ENCODE results near the gene PRTG. TPM values are rescaled to one million over a fixed set of nuclear protein-coding genes. Genes with fewer than 3 reads are reported as not detected.
"Not testable (repeated sequence)": the region's sequence is repeated elsewhere in the genome, so short reads cannot be mapped to it uniquely, and the experiment has no call there.

PRTG gene
- polyA plus RNA-seq, 3 donors: 12.3 to 13.5 (median 12.7) TPM

- no peak for DNase-seq (ENCODE audit: low read depth in 3 of 3, low spot score in 2 of 3)
These were observed 39.1 kb downstream of the PRTG start for GRCh38 chr15:55703873-55704301.

DNA sequence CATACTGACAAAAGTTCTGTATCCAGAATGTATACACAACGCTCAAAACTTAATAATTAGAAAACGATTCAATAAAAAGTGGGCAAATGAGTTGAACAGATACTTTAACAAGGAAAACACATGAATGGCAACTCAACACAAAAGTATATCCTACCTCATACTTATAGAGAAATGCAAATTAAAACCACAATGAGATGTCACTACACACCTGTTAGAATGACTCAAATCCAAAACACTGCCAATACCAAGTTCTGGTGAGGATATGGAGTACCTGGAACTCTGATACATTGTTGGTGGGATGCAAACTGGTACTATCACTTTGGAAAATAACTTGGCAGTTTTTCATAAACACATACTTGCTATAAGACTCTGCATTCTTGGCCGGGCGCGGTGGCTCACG, 42.1 kb downstream of the PRTG start:
- DNase-seq (ENCODE audit: low read depth in 3 of 3, low spot score in 2 of 3): no peak

DNA sequence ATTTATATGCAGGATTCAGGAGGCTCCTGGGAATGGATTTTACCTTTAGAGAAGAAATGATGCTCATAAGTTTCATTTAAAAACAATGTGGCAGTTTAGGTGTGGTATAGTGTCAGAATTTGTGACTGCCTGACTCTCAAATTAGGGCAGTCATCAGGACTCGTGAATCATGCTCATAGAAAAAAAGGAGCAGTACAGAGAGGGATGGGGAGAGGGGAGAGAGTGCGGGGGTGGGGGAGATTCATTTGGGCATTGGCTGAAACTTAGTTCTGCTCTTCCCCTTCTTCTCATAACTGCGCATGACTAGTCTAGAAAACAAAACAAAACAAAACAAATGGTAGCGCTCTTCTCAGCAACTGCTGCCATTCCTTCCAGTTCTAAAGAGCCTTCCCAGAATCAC, 44.3 kb downstream of the PRTG start:
- no peak for DNase-seq (ENCODE audit: low read depth in 3 of 3, low spot score in 2 of 3)

DNA sequence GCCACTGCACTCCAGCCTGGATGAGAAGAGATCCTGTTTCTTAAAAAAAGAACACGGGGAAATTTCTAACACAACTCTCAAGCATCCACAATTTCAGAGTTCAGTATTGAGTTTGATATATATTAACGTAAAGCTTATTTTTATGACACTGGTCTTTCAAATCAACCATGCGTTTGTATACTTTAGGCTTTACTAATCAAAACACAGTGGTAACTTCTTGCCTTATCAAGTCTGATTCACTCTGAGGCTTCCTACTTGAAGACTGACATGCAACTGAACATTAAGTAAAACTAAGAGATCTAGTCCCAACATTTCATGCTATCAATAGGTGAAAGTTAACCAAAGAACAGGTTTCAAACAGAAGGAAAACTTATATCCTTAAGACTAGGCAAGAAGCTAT, 46.7 kb downstream of the PRTG start:
- no peak for DNase-seq (ENCODE audit: low read depth in 3 of 3, low spot score in 2 of 3)

- DNase-seq (ENCODE audit: low read depth in 3 of 3, low spot score in 2 of 3): no peak
These were observed 47.5 kb downstream of the PRTG start for GRCh38 chr15:55695432-55695831.

GRCh38 chr15:55694652-55695150, 48.3 kb downstream of the PRTG start:
- DNase-seq (ENCODE audit: low read depth in 3 of 3, low spot score in 2 of 3): peak; percentile 44 to 50 (median 45)

DNA sequence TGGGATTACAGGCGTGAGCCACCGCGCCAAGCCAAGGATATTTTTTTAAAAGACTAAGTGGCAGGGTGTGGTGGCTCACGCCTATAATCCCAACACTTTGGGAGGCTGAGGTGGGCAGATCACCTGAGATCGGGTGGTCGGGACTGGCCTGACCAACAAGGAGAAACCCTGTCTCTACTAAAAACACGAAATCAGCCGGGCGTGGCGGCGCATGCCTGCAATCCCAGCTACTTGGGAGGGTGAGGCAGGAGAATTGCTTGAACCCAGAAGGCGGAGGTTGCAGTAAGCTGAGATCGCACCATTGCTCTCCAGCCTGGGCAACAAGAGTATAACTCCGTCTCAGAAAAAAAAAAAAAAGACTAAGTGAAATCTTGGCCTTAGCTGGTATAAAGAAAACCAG, 49.8 kb downstream of the PRTG start:
- DNase-seq (ENCODE audit: low read depth in 3 of 3, low spot score in 2 of 3): not testable (repeated sequence)

DNA sequence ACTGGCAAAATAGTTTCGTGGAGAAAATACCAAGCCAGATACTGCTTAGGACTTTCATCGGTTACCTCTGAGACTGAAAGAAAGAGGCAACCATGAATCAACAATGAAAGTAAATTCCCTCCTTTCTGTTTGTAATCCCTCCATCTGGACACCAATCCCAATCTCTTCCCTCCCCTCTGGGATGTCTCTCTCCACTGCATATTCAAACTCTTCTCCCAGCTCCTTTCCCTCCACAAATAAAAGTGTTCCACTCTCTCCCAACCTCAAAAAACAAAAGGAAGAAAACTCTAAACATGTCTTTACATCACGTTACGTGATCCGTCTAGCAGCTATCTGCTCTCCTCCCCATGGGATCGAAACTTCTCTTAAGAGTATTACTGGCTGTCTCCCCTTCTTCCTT, 55.2 kb downstream of the PRTG start:
- DNase-seq (ENCODE audit: low read depth in 3 of 3, low spot score in 2 of 3): no peak

GRCh38 chr15:55685286-55685685, 57.7 kb downstream of the PRTG start:
- DNase-seq (ENCODE audit: low read depth in 3 of 3, low spot score in 2 of 3): no peak

GRCh38 chr15:55683376-55683775, 59.6 kb downstream of the PRTG start:
- DNase-seq (ENCODE audit: low read depth in 3 of 3, low spot score in 2 of 3): no peak

DNA sequence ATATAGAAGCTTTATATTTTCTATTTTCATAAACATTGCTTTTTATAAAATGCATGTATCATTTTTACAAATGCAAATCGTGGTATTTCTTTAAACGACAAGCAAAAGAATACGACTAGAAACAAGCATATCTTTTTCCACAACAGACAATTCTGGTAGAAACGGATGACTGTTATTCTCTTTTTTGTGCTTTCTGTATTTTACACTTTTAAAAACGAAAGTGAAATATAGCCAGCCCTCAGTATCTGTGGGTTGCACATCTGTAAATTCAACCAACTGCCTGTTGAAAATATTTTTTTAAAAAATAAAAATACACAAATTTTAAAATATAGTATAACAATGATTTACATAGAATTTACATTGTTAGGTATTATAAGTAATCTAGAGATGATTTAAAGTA, 61.3 kb downstream of the PRTG start:
- no peak for DNase-seq (ENCODE audit: low read depth in 3 of 3, low spot score in 2 of 3)

- no peak for DNase-seq (ENCODE audit: low read depth in 3 of 3, low spot score in 2 of 3)
These were observed 66.4 kb downstream of the PRTG start for GRCh38 chr15:55676507-55676906.

DNA sequence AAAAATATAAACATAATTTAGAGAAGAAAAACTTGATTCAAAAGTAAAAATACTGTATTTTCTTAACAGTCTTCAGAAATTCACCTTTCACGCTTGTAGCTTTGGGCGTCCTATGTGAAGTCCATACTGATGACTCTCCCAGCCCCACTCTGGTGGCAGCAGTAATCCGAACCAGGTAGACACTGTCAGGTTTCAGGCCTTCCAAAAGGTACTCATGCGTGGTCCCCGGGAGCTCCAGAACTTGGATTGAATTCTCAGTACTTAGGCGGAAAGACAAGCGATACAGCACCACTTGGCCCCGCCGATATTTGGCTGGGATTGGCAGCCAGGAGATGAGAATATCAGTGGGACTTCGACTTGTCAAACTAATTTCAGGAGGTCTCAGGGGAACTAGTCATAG, 69.7 kb downstream of the PRTG start:
- peak in 1 of 3 donors; percentile 30 for DNase-seq (ENCODE audit: low read depth in 3 of 3, low spot score in 2 of 3)

GRCh38 chr15:55669270-55669669, 73.7 kb downstream of the PRTG start:
- peak in 1 of 3 donors; percentile 30 for DNase-seq (ENCODE audit: low read depth in 3 of 3, low spot score in 2 of 3)

DNA sequence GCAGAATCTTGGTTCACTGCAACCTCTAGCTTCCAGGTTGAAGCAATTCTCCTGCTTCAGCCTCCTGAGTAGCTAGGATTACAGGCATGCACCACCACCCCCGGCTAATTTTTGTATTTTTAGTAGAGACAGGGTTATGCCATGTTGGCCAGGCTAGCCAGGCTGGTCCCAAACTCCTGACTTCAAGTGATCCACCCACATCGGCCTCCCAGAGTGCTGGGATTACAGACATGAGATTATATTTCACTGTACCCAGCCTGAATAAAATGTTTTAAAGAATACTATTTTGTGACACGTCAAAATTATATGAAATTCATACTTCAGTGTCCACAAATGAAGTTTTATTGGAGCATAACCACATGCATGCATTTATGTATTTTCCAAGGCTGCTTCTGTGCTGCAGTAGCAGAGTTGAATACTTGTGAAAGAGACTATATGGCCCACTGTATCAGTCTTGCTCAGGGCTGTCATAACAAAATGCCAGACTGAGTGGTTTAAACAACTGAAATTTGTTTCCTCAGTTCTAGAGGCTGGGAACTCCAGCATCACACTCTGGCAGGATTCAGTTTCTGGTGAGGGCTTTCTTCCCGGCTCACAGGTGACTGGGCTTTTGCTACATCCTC, 77.2 kb downstream of the PRTG start:
- DNase-seq (ENCODE audit: low read depth in 3 of 3, low spot score in 2 of 3): no peak

- peak in 1 of 3 donors; percentile 29 for DNase-seq (ENCODE audit: low read depth in 3 of 3, low spot score in 2 of 3)
These were observed 81.5 kb downstream of the PRTG start for GRCh38 chr15:55661428-55661827.

- no peak for DNase-seq (ENCODE audit: low read depth in 3 of 3, low spot score in 2 of 3)
These were observed 82.8 kb downstream of the PRTG start for GRCh38 chr15:55660153-55660552.

DNA sequence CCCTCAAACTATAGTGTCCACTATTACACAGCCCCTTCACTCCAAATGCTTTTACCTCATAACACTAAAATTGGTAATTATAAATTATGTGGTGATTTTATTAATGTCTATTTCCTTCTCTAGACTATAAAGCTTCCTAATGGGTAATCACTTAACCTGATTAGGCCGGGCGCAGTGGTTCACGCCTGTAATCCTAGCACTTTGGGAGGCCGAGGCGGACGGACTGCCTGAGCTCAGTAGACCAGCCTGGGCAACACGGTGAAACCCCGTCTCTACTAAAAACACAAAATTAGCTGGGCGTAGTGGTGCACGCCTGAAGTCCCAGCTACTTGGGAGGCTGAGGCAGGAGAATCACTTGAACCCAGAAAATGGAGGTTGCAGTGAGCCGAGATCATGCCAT, 83.5 kb downstream of the PRTG start:
- DNase-seq (ENCODE audit: low read depth in 3 of 3, low spot score in 2 of 3): no peak

DNA sequence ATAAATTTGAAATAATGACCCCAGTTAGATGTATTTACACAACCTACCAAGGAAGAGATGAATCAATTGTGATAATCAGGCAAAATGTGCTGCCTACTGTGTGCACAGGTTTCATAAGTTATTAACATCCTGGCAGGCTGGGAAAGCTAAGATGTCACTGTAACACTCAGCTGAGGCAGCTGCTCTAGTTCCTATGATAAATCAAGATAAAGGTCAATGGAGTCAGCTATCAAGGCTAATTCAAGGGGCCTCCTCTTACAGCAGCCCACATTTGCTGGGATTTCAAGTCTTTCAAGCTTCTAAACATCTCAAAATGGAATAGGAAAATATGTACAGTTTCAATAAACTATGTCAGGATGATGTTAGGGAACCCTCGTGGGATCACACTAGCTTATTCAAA, 84.1 kb downstream of the PRTG start:
- no peak for DNase-seq (ENCODE audit: low read depth in 3 of 3, low spot score in 2 of 3)

- DNase-seq (ENCODE audit: low read depth in 3 of 3, low spot score in 2 of 3): peak in 1 of 3 donors; percentile 27
These were observed 88.4 kb downstream of the PRTG start for GRCh38 chr15:55654561-55655031.

DNA sequence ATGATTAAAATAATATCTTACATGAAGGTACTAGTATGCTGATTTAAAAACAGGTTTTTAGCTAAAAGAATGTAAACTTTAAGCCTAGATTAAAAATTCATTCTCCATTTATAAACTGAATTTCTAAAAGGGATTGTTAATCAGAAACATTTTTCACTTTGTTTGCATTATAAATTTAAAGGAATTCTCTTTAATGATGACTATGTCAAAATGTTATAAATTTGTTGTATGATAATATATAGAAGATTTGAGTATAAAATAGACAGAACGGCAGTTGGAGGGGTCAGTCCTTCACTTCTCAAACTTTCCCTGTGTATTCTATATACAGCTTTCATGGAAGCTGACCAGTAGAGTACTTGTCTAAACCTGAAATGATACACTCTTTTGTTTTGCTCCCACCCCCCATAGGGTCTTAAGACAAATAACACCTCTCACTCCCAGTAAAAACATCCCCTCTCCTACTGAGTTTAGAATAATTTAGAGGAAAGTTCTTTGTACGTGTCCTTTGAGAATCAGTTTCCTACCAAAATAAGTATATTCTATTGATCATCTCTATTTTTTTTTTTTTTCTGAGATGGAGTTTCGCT, 90.0 kb downstream of the PRTG start:
- no peak for DNase-seq (ENCODE audit: low read depth in 3 of 3, low spot score in 2 of 3)

DNA sequence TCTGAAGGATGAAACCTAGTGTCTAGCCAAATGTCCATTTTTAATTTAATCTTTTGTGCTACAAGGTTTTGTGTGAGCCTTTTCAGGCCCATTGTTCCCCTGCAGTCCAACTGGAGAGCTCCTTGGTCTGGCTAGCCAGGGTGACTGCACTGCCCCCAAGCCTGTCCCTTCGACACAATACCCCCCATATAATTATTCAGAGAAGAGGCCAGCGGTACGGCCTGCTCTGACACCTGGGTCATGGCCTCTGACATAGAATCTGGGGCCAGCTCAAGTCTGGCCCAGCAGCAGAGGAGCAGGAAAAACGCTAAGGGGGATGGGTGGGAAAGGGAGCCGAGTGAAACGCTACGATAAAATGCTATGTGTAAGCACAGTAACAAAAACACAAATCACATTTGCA, 90.6 kb downstream of the PRTG start:
- no peak for DNase-seq (ENCODE audit: low read depth in 3 of 3, low spot score in 2 of 3)
